GM13976 (cell line): Measurements from ENCODE around the gene VAPB.

ENCODE experiments used
- DNase-seq: peaks from one replicate; pipeline ENCODE4 v3.0.0; 2012; ENCODE audit warnings: low spot score
- CTCF ChIP-seq: IDR thresholded peaks from 2 replicates; pipeline ENCODE4 v1.5.1; 2012; ENCODE audit warnings: borderline replicate concordance, mild to moderate bottlenecking; ENCODE audit not compliant: insufficient read depth; ENCODE audit errors: extremely low read depth, missing control alignments, control extremely low read depth
- in situ Hi-C: fragments of 300-500 bp; cut with MboI; formaldehyde crosslinking; loops from one replicate; pipeline ENCODE4 v1.12.0; 2022; ENCODE audit warnings: low sequenced_read_pairs, mixed read lengths, inconsistent platforms; ENCODE audit not compliant: unreplicated experiment

Gene VAPB

GRCh38 chr20:58494923-58495622 is 106.0 kb downstream of the VAPB start:
- TF ChIP-seq CTCF: no peak
- in situ Hi-C loops: no loop called here
- DNase-seq: no peak

- DNase-seq: no peak
- in situ Hi-C loops: no loop called here
- no peak for TF ChIP-seq CTCF
These were observed 106.8 kb downstream of the VAPB start for GRCh38 chr20:58495623-58496428.

GRCh38 chr20:58496429-58496769 is 107.4 kb downstream of the VAPB start:
- in situ Hi-C loops: no loop called here

GRCh38 chr20:58497076-58497641 is 108.1 kb downstream of the VAPB start:
- TF ChIP-seq CTCF: no peak
- in situ Hi-C loops: no loop called here
- no peak for DNase-seq

More at GRCh38 chr20:58496429-58496769, 107.4 kb downstream of the VAPB start:
- no peak for DNase-seq
- no peak for TF ChIP-seq CTCF

- in situ Hi-C loops: no loop called here
- no peak for TF ChIP-seq CTCF
- DNase-seq: no peak
These were observed 108.9 kb downstream of the VAPB start for GRCh38 chr20:58497724-58498469.

GRCh38 chr20:58498470-58499068 is 109.5 kb downstream of the VAPB start:
- in situ Hi-C loops: no loop called here
- no peak for TF ChIP-seq CTCF
- no peak for DNase-seq
